Activated CD8-positive, alpha-beta T cell treated with anti-CD3 and anti-CD28 coated beads for 36 hours (primary cell): ENCODE results near the gene TOMM20L. TPM values are rescaled to one million over a fixed set of nuclear protein-coding genes. Genes with fewer than 3 reads are reported as not detected.

ENCODE experiments used
- ATAC-seq: fragments of 200-7000 bp; cut with Tn5 transposase; one replicate; pipeline ENCODE4 v1.10.0; 2021; ENCODE audit warnings: mild to moderate bottlenecking, moderate library complexity
- CTCF ChIA-PET: fragments of 350-600 bp; sonication (Branson Sonifier 250); formaldehyde crosslinking; loops from one replicate; lab custom pipeline; 2021; ENCODE audit warnings: antibody characterized with exemption; lab: Charles Lee
- POLR2A ChIA-PET: fragments of 350-600 bp; sonication (Branson Sonifier 250); formaldehyde crosslinking; loops from one replicate; lab custom pipeline; 2021; ENCODE audit warnings: antibody characterized with exemption; lab: Charles Lee
- DNase-seq: peaks from one replicate; pipeline ENCODE4 v3.0.0-alpha.2; 2020
- H3K27ac Mint-ChIP-seq: one replicate; pipeline ENCODE4 v1.8.0; 2021; ENCODE audit warnings: mild to moderate bottlenecking, mixed read lengths
- H3K27me3 Mint-ChIP-seq: one replicate; pipeline ENCODE4 v1.8.0; 2021; ENCODE audit warnings: mixed read lengths
- H3K36me3 Mint-ChIP-seq: one replicate; pipeline ENCODE4 v1.8.0; 2021; ENCODE audit warnings: low read depth, mixed read lengths
- H3K4me1 Mint-ChIP-seq: one replicate; pipeline ENCODE4 v1.8.0; 2021; ENCODE audit warnings: low read depth, mixed read lengths
- H3K4me3 Mint-ChIP-seq: one replicate; pipeline ENCODE4 v1.8.0; 2021; ENCODE audit warnings: mild to moderate bottlenecking, moderate library complexity, mixed read lengths
- H3K9me3 Mint-ChIP-seq: one replicate; pipeline ENCODE4 v1.8.0; 2021; ENCODE audit warnings: mixed read lengths
- CTCF ChIP-seq: fragments of 200-600 bp; IDR thresholded peaks from one replicate; pipeline ENCODE4 v1.8.0; 2022; ENCODE audit warnings: antibody characterized with exemption, mild to moderate bottlenecking
- intact Hi-C: fragments of 100-400 bp; cut with micrococcal nuclease; formaldehyde crosslinking; loops from one replicate; pipeline ENCODE4 v1.10.0; 2022
- total RNA-seq, 2 experiments: library from RNA; stranded (reverse); gene quantifications; one replicate each; pipeline ENCODE4 v1.2.3, GENCODE V29; 2021

The TOMM20L gene
- total RNA-seq, 2 experiments from 2014 or later = not detected

- Mint-ChIP-seq H3K4me1 (peaks cover 8% of the 10 kb centered on the region), H3K4me3 (no peak overlapping the region), H3K36me3 (peaks cover 23% of the 10 kb centered on the region), H3K9me3 (no peaks in the 10 kb centered on the region), H3K27ac (no peak overlapping the region), H3K27me3 (no peaks in the 10 kb centered on the region)
- TF ChIP-seq CTCF = no peak
- DNase-seq (no peak), ATAC-seq (peak; percentile 61)
- intact Hi-C loops = no loop called here
- CTCF ChIA-PET = no interaction called here
- POLR2A ChIA-PET = no interaction called here
Observed at GRCh38 chr14:58362798-58363412, 32.8 kb upstream of the TOMM20L start.

- H3K27me3 Mint-ChIP-seq = no peaks in the 10 kb centered on the region
- peaks cover 8% of the 10 kb centered on the region for H3K4me1 Mint-ChIP-seq
- ATAC-seq = no peak
- H3K36me3 Mint-ChIP-seq = peaks cover 28% of the 10 kb centered on the region
- H3K27ac Mint-ChIP-seq = peak overlapping the region; percentile 26
- POLR2A ChIA-PET = interaction anchor here (0.7 kb wide), 1 partner anchor 126 kb away, joined by 3 read pairs; no protein-coding TSS in a partner anchor
- no peak for DNase-seq
- TF ChIP-seq CTCF = no peak
- intact Hi-C loops = no loop called here
- no peaks in the 10 kb centered on the region for H3K9me3 Mint-ChIP-seq
- CTCF ChIA-PET = interaction anchor here (1.3 kb wide), 1 partner anchor 14 kb away, joined by 3 read pairs; no protein-coding TSS in a partner anchor
- no peak overlapping the region for H3K4me3 Mint-ChIP-seq
Observed at GRCh38 chr14:58364316-58364715, 31.4 kb upstream of the TOMM20L start.

- DNase-seq (no peak), ATAC-seq (no peak)
- Mint-ChIP-seq H3K4me1 (peaks cover 8% of the 10 kb centered on the region), H3K4me3 (no peak overlapping the region), H3K9me3 (no peaks in the 10 kb centered on the region), H3K27me3 (no peaks in the 10 kb centered on the region), H3K27ac (no peak overlapping the region), H3K36me3 (peaks cover 28% of the 10 kb centered on the region)
- POLR2A ChIA-PET = no interaction called here
- CTCF ChIA-PET = interaction anchor here (0.8 to 1.3 kb wide), 2 partner anchors 9 to 28 kb away, joined by 3 to 5 read pairs; partner anchors contain the start of gene TOMM20L
- no peak for TF ChIP-seq CTCF
- intact Hi-C loops = no loop called here
Observed at GRCh38 chr14:58367296-58367695, 28.4 kb upstream of the TOMM20L start.

- CTCF ChIA-PET = no interaction called here
- Mint-ChIP-seq H3K4me3 (no peak overlapping the region), H3K4me1 (peaks cover 8% of the 10 kb centered on the region), H3K27ac (peak overlapping the region; percentile 7), H3K27me3 (no peaks in the 10 kb centered on the region), H3K36me3 (peaks cover 28% of the 10 kb centered on the region), H3K9me3 (no peaks in the 10 kb centered on the region)
- POLR2A ChIA-PET = no interaction called here
- DNase-seq (no peak), ATAC-seq (no peak)
- intact Hi-C loops = no loop called here
- no peak for TF ChIP-seq CTCF
Observed at GRCh38 chr14:58368956-58369355, 26.8 kb upstream of the TOMM20L start.

- POLR2A ChIA-PET = no interaction called here
- ATAC-seq = no peak
- Mint-ChIP-seq H3K27ac (no peak overlapping the region), H3K9me3 (no peaks in the 10 kb centered on the region), H3K36me3 (peaks cover 12% of the 10 kb centered on the region), H3K4me1 (no peaks in the 10 kb centered on the region), H3K4me3 (no peak overlapping the region), H3K27me3 (no peaks in the 10 kb centered on the region)
- CTCF ChIA-PET = interaction anchor here (1.0 to 1.2 kb wide), 2 partner anchors 18 to 71 kb away, joined by 3 to 5 read pairs; no protein-coding TSS in a partner anchor
- intact Hi-C loops = no loop called here
- no peak for TF ChIP-seq CTCF
- no peak for DNase-seq
Observed at GRCh38 chr14:58376791-58377190, 18.9 kb upstream of the TOMM20L start.
